Naive B cell (primary cell): ENCODE results near the gene ATG9B. TPM values are rescaled to one million over a fixed set of nuclear protein-coding genes. Genes with fewer than 3 reads are reported as not detected.

ENCODE experiments used
- ATAC-seq, 2 donors: fragments of 150-1000 bp; cut with Tn5 transposase; 2 replicates each; pipeline ENCODE4 v1.10.0; 2021; ENCODE audit warnings: low read depth in 2 of 2, mild to moderate bottlenecking in 2 of 2, moderate library complexity in 2 of 2
- DNase-seq: peaks from one replicate; pipeline ENCODE4 v3.0.0; 2022
- H3K27ac Mint-ChIP-seq, 6 donors: one replicate each; pipeline ENCODE4 v1.8.0; 2020 to 2022; ENCODE audit warnings: mild to moderate bottlenecking in 6 of 6, mixed read lengths in 6 of 6, moderate library complexity in 5 of 6, inconsistent platforms in 2 of 6
- H3K27me3 Mint-ChIP-seq, 3 donors: one replicate each; pipeline ENCODE4 v1.8.0; 2021 to 2022; ENCODE audit warnings: mixed read lengths in 3 of 3, mild to moderate bottlenecking in 1 of 3
- H3K36me3 Mint-ChIP-seq, 2 donors: one replicate each; pipeline ENCODE4 v1.8.0; 2020 to 2022; ENCODE audit warnings: mixed read lengths in 2 of 2, inconsistent platforms in 1 of 2, mild to moderate bottlenecking in 1 of 2
- H3K4me1 Mint-ChIP-seq, 3 donors: one replicate each; pipeline ENCODE4 v1.8.0; 2020 to 2022; ENCODE audit warnings: mixed read lengths in 3 of 3, inconsistent platforms in 1 of 3, mild to moderate bottlenecking in 1 of 3, moderate library complexity in 1 of 3
- H3K4me3 Mint-ChIP-seq, 8 donors: one replicate each; pipeline ENCODE4 v1.8.0; 2020 to 2022; ENCODE audit warnings: mild to moderate bottlenecking in 8 of 8, mixed read lengths in 8 of 8, moderate library complexity in 8 of 8, inconsistent platforms in 2 of 8
- H3K9me3 Mint-ChIP-seq, 7 donors: one replicate each; pipeline ENCODE4 v1.8.0; 2020 to 2022; ENCODE audit warnings: mixed read lengths in 7 of 7, mild to moderate bottlenecking in 5 of 7, inconsistent platforms in 2 of 7, moderate library complexity in 1 of 7
- polyA plus RNA-seq, 6 donors: library from polyadenylated mRNA; unstranded; fragments of 300-500 nt; fragmentation: Illumina TruSeq; gene quantifications; one replicate each; pipeline ENCODE4 v1.2.3, GENCODE V29; 2021; ENCODE audit warnings: low read depth in 6 of 6

Gene ATG9B
- polyA plus RNA-seq, 6 donors from 2014 or later = 7.6 to 14.3 (median 9.6) TPM

DNA sequence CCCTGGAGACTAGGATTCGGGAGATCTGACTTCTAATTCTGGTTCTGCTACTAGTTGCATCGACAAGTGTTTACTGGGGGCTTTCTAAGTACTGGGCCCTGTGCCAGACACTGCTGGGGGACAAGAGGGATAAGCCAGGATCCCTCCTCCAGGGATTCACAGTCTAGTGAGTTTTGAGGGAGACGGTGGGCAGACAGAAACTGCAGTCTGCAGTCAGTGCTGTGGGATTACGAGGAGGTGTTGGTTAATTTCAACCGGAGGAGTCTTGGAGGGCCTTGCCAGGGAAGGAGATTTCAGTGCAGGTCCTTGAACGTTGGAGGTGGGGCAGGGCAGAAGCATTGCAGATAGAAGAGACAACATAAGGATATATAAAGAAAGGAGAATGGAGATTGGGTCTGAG, 42.6 kb downstream of the ATG9B start:
- Mint-ChIP-seq H3K36me3 (peaks cover 0 to 5% of the 10 kb centered on the region in 2 donors), H3K27ac (peak overlapping the region in 2 of 6 donors; percentile 34 to 51), H3K4me1 (peaks cover 19 to 26% (median 25%) of the 10 kb centered on the region in 3 donors), H3K27me3 (peaks cover 60 to 81% (median 73%) of the 10 kb centered on the region in 3 donors), H3K9me3 (peaks cover 0 to 3% (median 0%) of the 10 kb centered on the region in 7 donors), H3K4me3 (no peak overlapping the region)
- ATAC-seq = no peak
- no peak for DNase-seq

DNA sequence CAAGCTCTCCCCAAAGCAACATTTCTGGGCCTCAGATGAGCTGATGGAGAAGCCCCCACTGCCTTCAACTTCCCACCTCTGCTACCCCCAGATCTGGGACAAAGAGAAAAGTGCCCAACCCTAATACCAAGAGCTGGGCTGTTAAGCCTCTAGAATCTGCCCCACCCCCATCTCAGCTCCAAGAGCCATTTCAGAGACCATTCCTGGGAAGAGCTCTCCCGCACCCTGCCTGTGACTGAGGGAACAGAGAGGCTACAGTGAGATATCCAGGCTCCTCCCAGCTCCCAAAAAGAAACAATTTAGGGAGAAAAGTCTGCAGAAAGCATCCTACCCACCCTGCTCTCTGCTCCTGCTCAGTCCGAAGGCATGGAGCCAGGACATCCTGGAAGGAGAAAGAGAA, 43.6 kb downstream of the ATG9B start:
- ATAC-seq (no peak), DNase-seq (no peak)
- peaks cover 0 to 8% of the 10 kb centered on the region in 2 donors for H3K36me3 Mint-ChIP-seq
- peaks cover 0 to 3% (median 0%) of the 10 kb centered on the region in 7 donors for H3K9me3 Mint-ChIP-seq
- H3K4me1 Mint-ChIP-seq = peaks cover 17 to 25% (median 21%) of the 10 kb centered on the region in 3 donors
- H3K4me3 Mint-ChIP-seq = no peak overlapping the region
- peak overlapping the region in 1 of 6 donors; percentile 60 for H3K27ac Mint-ChIP-seq
- peaks cover 58 to 81% (median 73%) of the 10 kb centered on the region in 3 donors for H3K27me3 Mint-ChIP-seq

DNA sequence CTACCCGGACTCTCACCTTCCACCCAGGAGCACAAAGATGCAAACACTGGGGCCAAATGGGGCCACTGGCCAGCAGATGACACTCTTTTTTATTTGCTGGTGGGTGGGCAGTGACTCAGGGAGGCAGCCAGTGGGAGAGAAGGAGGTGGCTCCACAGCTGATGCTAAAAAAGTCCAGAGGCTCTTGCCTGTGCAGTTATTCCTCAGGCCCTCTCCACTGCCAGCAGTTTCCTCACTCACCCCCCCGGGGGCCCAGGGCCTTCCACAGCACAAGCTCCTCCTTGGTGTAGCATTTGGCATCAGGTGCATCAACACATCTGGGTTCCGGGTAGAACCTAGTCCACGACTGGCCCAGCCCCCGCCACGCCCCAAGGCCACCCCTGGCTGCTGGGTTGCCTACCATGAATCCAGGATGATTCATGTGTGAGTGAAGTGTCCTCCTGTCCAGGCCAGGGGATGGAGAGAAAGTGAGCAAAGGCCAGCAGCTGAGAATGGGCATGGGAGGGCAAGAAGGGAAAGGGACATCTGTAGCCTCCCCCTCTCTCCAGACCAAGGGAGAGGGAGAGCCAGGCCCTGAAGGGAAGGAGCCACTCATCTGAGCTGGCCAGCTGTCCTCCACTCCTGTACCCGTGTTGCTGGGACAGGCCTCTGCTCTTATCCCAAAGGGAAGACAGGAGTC, 44.4 kb downstream of the ATG9B start:
- no peak for DNase-seq
- no peak overlapping the region for H3K27ac Mint-ChIP-seq
- no peak for ATAC-seq

DNA sequence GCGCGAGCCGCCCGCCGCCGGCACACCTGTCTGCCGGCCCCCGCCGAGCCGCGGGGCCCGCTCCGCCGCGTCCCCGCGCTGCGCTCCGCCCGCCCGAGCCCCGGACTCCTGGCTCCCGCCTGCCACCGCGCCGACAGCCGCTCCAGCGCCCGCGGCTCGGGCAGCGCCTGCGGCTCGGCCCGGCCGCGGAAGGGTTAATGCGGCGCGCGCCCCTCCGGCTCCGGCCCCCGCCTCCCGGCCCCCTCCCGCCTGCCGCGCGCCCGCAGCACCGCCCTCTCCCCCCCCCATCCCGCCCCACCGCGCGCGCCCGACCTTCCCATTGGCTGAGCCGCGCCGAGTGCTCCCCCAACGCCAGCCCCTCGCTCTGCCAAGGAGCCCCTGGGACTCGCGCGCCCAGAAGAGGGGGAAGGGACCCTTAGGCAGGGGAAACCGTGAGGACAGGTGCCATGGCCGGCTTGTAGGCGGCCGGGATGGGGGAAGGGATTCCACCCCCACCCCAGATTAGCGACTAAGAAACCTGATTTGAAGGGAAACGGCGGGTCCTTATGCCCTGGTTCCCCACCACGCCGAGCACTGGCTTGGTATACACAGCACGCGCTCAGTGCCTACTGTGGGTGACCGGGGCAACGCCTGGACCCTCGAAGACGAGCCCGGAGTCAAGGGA, 46.0 kb downstream of the ATG9B start, which contains the start of gene KCNH2:
KCNH2 (minus strand) TSS at position 196 of the 664 bp plus-strand sequence. CDS start 408 bp downstream, outside the sequence.
- peaks cover 46 to 70% (median 70%) of the 10 kb centered on the region in 3 donors for H3K27me3 Mint-ChIP-seq
- peaks cover 26 to 41% (median 40%) of the 10 kb centered on the region in 3 donors for H3K4me1 Mint-ChIP-seq
- no peak for DNase-seq
- no peak for ATAC-seq
- peak within 1 kb of the TSS; percentile 70 to 92 (median 86) for H3K4me3 Mint-ChIP-seq
- H3K27ac Mint-ChIP-seq = peak within 1 kb of the TSS in 4 of 6 donors; percentile 14 to 86 (median 44)
- peaks cover 0 to 8% of the 10 kb centered on the region in 2 donors for H3K36me3 Mint-ChIP-seq
- H3K9me3 Mint-ChIP-seq = peaks cover 0 to 3% (median 0%) of the 10 kb centered on the region in 7 donors

More for the DNA sequence above, 44.4 kb downstream of the ATG9B start:
- Mint-ChIP-seq H3K36me3 (peaks cover 0 to 8% of the 10 kb centered on the region in 2 donors), H3K4me3 (peak overlapping the region in 4 of 8 donors; percentile 27 to 71 (median 57)), H3K9me3 (peaks cover 0 to 3% (median 0%) of the 10 kb centered on the region in 7 donors), H3K4me1 (peaks cover 16 to 31% (median 25%) of the 10 kb centered on the region in 3 donors), H3K27me3 (peaks cover 53 to 80% (median 74%) of the 10 kb centered on the region in 3 donors)

DNA sequence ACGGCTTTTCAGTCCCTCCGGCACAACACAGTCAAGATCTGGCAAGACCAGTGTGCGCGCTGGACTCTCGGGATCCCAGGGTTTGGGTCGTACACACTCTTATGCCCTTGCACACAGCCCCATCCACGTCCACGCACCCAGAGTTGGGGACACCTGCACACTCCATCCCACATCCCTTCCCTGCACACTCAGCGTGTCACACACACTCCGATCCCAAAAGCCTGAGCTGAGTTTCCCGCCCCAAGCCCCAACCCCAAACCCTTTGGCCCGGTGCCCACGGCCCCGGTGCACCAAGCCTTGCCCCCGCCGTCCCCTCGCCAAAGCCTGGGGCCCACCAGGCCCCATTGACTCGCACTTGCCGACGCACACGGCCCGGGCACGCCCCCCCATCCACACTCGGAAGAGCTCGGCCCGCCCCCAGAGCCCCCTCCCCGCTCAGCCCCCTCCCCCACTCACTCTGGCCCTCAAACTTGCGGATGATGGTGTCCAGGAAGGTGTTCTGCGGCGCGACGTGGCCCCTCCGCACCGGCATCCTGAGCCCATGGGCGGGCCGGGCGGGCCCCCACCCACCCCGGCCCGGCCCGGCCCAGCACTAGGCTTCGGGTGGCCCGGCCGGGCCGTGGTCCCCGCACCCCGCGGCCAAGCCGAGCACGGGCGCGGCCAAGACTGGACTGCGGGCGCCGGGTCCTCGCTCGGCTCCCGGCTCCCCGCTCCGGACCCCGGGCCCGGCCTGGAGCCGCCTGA, 46.7 kb downstream of the ATG9B start:
- ATAC-seq = no peak
- Mint-ChIP-seq H3K9me3 (peaks cover 0 to 3% (median 0%) of the 10 kb centered on the region in 7 donors), H3K27me3 (peaks cover 44 to 63% (median 62%) of the 10 kb centered on the region in 3 donors), H3K27ac (peak overlapping the region in 3 of 6 donors; percentile 9 to 84 (median 14)), H3K4me3 (peak overlapping the region; percentile 56 to 92 (median 81)), H3K4me1 (peaks cover 29 to 41% (median 40%) of the 10 kb centered on the region in 3 donors), H3K36me3 (peaks cover 0 to 8% of the 10 kb centered on the region in 2 donors)
- no peak for DNase-seq

DNA sequence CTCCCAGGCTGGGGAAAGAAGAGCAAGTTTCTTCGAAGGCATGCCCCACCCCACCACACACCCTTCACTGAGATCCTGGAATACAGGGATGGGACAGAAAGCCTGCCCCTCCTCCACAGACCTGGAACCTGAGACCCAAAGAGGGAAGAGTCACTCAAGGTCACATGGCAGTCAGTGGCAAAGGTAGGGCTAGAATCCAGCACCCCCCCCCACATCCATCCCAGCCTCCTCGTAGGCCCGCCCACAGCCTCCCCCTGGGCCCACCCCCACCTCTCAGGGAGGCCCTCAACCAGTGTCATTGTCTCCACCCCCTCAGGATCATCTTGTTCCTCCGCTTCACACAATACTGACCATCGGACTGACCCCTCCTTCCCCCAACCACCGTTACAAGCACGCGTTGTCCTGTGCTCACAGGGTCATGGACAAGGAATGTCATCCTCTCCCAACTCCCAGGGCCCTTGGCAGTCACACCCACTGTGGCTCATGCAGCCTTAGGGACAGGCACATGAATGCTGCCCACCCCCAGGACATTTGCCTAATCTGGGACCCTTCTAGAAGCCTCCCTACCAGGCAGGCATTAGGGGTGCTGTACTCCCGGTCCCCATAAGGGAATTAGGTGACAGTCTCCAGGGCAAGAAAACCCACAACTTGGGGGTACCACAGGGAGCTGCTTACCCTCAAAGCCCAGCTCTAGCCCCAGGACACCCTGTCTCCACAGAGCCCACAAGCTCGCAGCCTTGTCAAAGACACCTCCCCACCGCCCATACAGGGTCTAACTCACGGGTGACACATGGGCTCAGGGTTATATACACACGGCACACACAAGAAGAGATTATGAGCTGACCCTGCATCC, 47.5 kb downstream of the ATG9B start:
- no peak for ATAC-seq

DNA sequence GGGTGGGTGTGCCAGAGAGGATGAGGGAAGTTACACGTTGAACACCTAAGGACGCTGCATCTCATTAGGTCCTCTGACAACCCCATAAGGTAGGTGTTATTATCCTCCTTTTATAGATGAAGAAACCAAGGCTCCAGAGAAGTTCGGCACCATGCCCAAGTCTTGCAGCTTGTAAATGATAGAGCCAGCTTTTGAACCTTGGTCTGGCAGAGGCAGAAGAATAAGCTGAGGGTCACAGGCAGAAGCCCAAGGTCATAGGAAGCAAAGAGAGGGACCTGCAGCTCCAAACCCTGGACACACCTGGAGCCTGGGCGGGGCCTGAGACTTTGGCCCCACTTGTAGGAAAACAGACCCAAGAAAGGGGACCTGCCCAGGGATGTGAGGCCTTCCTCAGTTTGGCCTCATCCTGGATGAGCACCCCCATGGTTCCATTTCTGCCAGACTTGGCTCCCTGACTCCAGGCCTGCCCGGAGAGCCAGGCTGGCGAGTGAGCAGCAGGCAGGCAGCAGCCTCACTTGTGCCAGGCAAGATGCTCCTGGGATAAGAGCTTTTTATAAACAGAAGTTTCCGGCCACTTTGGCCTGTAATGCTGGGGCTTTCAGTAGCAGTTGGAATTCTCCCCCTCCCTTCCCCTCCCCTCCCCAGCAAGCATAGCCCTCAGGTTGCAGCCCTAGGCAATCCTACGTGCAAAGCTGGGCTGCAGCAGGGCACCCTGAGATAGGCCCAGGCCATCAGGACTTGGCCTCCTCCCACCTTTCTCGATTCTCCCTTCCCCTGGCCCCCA, 48.6 kb downstream of the ATG9B start:
- Mint-ChIP-seq H3K36me3 (peaks cover 0 to 8% of the 10 kb centered on the region in 2 donors), H3K9me3 (peaks cover 0 to 3% (median 0%) of the 10 kb centered on the region in 7 donors), H3K27me3 (peaks cover 28 to 61% (median 51%) of the 10 kb centered on the region in 3 donors), H3K4me3 (peak overlapping the region; percentile 65 to 84 (median 76)), H3K4me1 (peaks cover 29 to 41% (median 40%) of the 10 kb centered on the region in 3 donors), H3K27ac (peak overlapping the region in 1 of 6 donors; percentile 26)
- no peak for ATAC-seq
- DNase-seq = no peak

More for the DNA sequence above, 47.5 kb downstream of the ATG9B start:
- no peak for DNase-seq
- peaks cover 0 to 3% (median 0%) of the 10 kb centered on the region in 7 donors for H3K9me3 Mint-ChIP-seq
- peak overlapping the region; percentile 75 to 92 (median 81) for H3K4me3 Mint-ChIP-seq
- peaks cover 0 to 8% of the 10 kb centered on the region in 2 donors for H3K36me3 Mint-ChIP-seq
- peak overlapping the region in 2 of 6 donors; percentile 9 to 67 for H3K27ac Mint-ChIP-seq
- peaks cover 36 to 61% (median 54%) of the 10 kb centered on the region in 3 donors for H3K27me3 Mint-ChIP-seq
- H3K4me1 Mint-ChIP-seq = peaks cover 29 to 41% (median 40%) of the 10 kb centered on the region in 3 donors

DNA sequence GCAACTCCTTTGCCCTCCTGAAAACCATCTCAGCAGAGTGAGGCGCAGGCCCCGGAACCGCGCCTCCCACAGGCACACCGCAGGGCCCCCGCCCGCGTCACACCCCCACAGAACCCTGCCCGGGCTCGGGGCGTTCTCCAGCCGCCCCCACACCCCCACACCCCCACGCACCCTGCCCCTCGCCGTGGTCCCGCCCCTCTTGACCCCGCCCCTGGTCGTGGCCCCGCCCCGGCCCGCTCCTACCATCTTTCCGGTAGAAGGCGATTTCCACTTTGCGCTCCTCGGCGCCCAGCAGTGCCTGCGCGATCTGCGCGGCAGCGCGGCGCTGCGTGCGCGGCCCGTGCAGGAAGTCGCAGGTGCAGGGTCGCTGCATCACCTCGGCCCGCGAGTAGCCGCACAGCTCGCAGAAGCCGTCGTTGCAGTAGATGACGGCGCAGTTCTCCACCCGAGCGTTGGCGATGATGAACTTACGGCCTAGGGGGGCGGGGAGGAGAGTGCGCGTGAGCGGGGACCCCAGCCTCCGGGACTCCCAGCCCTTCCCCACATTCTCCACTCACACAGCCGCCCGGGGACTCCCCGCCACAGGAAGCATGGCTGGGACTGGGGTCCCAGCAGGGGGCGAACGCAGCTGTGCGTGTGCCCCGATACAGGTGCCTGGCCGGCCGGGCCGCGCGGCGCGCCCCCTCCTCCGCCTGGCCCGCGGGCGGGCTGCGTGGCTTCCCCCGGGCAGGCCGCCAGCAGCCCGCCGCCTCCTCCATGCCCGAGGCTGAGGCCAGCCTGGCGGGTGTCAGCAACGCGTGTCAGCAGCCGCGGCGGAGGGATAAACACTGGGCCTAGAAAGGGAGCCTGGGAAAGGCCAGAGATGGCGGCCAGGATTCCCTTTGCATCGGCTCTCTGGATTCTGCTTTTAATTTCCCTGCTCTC, 49.6 kb downstream of the ATG9B start:
- Mint-ChIP-seq H3K36me3 (peaks cover 0 to 8% of the 10 kb centered on the region in 2 donors), H3K4me1 (peaks cover 29 to 41% (median 37%) of the 10 kb centered on the region in 3 donors), H3K9me3 (peaks cover 0 to 3% (median 0%) of the 10 kb centered on the region in 7 donors), H3K4me3 (peak overlapping the region; percentile 81 to 92 (median 88)), H3K27ac (peak overlapping the region in 4 of 6 donors; percentile 34 to 95 (median 64)), H3K27me3 (peaks cover 28 to 61% (median 52%) of the 10 kb centered on the region in 3 donors)
- DNase-seq (peak; percentile 60), ATAC-seq (peak; percentile 72)

DNA sequence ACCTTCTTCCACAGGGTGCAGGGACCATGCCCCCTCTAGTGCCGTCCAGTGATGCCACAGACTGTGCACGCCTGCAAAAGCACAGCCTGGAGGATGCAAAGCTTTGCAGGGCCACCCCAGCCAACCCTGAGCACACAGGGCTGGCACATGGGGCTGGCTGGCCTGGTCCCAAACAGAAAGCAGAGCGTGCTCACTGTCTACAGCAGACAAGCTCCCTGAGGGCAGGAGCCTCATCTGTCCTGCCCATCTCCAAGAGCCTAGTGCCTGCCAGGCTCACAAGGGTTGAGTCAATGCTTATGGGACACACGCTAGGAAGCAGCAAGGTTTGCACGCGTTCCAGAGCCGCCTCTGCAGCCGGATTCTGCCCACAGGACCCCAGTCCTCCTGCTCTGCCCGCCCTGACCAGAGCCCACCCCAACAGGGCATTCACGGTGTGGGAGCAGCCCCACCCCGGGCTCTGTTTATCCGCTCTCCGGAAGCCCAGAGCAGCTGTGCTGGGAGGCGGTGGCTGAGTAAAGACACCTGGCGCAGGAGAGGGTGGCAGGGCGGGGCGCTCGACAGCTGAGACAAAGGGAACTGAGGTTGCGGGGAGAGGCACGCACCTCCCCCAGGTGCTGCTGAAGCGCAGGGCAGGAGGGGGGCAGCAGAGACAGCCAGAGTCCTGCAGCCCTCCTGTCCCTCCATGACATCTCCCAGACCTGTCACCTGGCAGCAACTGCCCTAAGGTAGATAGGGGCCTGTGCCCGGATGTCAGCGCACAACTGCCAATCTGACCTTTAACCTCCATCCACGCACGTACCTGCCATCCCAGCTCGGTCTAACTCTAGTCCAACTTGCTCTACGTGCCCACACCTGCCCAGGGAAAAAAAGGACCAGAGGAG, 50.5 kb downstream of the ATG9B start:
- peak; percentile 25 to 30 for ATAC-seq
- Mint-ChIP-seq H3K27ac (peak overlapping the region in 5 of 6 donors; percentile 34 to 95 (median 85)), H3K9me3 (peaks cover 0 to 3% (median 0%) of the 10 kb centered on the region in 7 donors), H3K36me3 (peaks cover 0 to 8% of the 10 kb centered on the region in 2 donors), H3K27me3 (peaks cover 25 to 62% (median 49%) of the 10 kb centered on the region in 3 donors), H3K4me3 (peak overlapping the region; percentile 81 to 92 (median 88)), H3K4me1 (peaks cover 28 to 38% (median 34%) of the 10 kb centered on the region in 3 donors)
- peak; percentile 19 for DNase-seq

DNA sequence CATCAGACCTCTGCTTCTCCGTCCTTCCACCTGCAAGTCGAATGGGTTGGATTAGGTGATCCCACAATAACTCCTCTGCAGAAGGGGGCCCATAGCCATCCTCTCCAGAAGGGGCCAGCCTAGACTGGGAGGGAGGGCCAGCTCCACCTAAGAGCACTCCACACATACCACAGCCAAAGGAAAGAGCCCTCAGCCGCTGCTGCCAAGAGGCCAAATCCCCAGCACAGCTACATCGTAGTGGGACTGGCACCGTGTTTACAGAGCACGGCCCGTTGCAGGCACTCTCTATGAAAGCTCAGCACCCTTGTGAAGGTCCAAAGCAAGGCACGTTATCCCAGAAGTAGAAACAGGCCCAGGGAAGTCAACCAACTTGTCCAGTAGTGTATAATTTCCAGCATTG, 51.6 kb downstream of the ATG9B start:
- H3K9me3 Mint-ChIP-seq = peaks cover 0 to 2% (median 0%) of the 10 kb centered on the region in 7 donors
- peaks cover 22 to 33% (median 28%) of the 10 kb centered on the region in 3 donors for H3K4me1 Mint-ChIP-seq
- H3K27ac Mint-ChIP-seq = peak overlapping the region in 1 of 6 donors; percentile 38
- no peak for ATAC-seq
- peaks cover 0 to 8% of the 10 kb centered on the region in 2 donors for H3K36me3 Mint-ChIP-seq
- H3K27me3 Mint-ChIP-seq = peaks cover 26 to 62% (median 53%) of the 10 kb centered on the region in 3 donors
- no peak for DNase-seq
- peak overlapping the region in 2 of 8 donors; percentile 68 to 82 for H3K4me3 Mint-ChIP-seq
